ENCODE measurements around the gene CDK14. TPM values are rescaled to one million over a fixed set of nuclear protein-coding genes. Genes with fewer than 3 reads are reported as not detected.

CDK14 gene
- total and polyA plus RNA-seq, 4 donors: 4.2 to 12.4 (median 7.4) TPM

DNA sequence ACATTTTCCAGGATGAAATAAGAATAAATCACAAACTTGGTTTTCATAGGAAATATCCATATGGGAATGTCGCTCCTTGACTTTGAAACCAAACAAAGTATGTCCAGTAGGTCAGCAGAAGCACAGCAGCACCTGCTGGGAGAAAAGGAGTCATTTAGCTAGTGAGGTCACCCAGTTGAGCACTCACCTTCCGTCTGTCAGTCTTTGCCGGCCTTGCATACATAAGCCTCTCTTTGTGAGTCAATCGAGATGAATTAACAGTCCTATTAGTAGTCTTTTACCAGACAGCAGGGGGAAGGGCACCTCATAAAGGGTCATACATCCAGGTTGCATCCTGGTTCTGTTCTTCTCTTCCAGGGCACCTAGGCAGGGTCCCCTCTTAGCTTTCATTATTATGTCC is 435.6 kb downstream of the CDK14 start:
- no peaks in the 10 kb centered on the region for H3K9me3 ChIP-seq (ENCODE audit: control insufficient read depth in 4 of 4, low read length in 3 of 4)
- H3K9ac ChIP-seq (ENCODE audit: low read depth in 1 of 2, low read length in 2 of 2): no peak overlapping the region
- no peak overlapping the region for H3K4me3 ChIP-seq (ENCODE audit: low read depth in 1 of 3, low read length in 3 of 3)
- no peaks in the 10 kb centered on the region for H3K36me3 ChIP-seq (ENCODE audit: control insufficient read depth in 4 of 4, insufficient read depth in 3 of 4, low read depth in 1 of 4, low read length in 3 of 4)
- H3K4me1 ChIP-seq (ENCODE audit: control insufficient read depth in 4 of 4, insufficient read depth in 4 of 4, low read length in 3 of 4): no peaks in the 10 kb centered on the region
- no peak for DNase-seq (ENCODE audit: low spot score)
- H3K27me3 ChIP-seq (ENCODE audit: control insufficient read depth in 4 of 4, insufficient read depth in 4 of 4, low read length in 3 of 4): no peaks in the 10 kb centered on the region
- no peak overlapping the region for H3K27ac ChIP-seq (ENCODE audit: low read depth in 1 of 2, low read length in 2 of 2)
- TF ChIP-seq, protein P1, sequence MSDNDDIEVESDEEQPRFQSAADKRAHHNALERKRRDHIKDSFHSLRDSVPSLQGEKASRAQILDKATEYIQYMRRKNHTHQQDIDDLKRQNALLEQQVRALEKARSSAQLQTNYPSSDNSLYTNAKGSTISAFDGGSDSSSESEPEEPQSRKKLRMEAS (IDR thresholded peaks at IDR 0.05): no peak
- TF ChIP-seq RAD21 (IDR thresholded peaks at IDR 0.05) (no peak), TAF1 (conservative IDR thresholded peaks at IDR 0.05) (no peak), EGR1 (IDR thresholded peaks at IDR 0.05; ENCODE audit: low read depth in 2 of 2) (no peak)
- TF ChIP-seq, protein P2, sequence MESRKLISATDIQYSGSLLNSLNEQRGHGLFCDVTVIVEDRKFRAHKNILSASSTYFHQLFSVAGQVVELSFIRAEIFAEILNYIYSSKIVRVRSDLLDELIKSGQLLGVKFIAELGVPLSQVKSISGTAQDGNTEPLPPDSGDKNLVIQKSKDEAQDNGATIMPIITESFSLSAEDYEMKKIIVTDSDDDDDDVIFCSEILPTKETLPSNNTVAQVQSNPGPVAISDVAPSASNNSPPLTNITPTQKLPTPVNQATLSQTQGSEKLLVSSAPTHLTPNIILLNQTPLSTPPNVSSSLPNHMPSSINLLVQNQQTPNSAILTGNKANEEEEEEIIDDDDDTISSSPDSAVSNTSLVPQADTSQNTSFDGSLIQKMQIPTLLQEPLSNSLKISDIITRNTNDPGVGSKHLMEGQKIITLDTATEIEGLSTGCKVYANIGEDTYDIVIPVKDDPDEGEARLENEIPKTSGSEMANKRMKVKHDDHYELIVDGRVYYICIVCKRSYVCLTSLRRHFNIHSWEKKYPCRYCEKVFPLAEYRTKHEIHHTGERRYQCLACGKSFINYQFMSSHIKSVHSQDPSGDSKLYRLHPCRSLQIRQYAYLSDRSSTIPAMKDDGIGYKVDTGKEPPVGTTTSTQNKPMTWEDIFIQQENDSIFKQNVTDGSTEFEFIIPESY (IDR thresholded peaks at IDR 0.05): no peak
- WGBS: 78% methylated on average over 4 of the region's 4 CpGs

DNA sequence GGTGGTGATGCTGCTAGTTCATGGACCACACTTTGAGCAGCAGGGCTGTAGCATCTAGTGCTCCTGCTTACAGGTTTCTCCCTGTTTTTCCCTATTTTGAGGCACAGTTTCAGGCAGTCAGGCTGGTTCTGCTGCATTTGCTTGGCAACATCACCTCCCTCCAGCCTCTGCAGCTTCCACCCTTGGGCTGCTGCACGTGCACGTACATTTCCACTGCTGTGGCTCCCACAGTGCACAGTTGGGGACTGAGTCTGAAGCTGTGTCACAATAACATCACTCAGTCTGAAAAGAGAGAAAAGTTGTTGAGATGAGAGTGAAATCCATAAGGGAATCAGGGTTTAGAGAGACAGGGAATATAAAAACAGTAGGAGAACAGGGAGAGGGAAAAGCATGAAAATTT is 437.5 kb downstream of the CDK14 start:
- Histone ChIP-seq H3K9ac (ENCODE audit: low read depth in 1 of 2, low read length in 2 of 2) (no peak overlapping the region), H3K4me1 (ENCODE audit: control insufficient read depth in 4 of 4, insufficient read depth in 4 of 4, low read length in 3 of 4) (no peaks in the 10 kb centered on the region), H3K27me3 (ENCODE audit: control insufficient read depth in 4 of 4, insufficient read depth in 4 of 4, low read length in 3 of 4) (no peaks in the 10 kb centered on the region), H3K4me3 (ENCODE audit: low read depth in 1 of 3, low read length in 3 of 3) (no peak overlapping the region), H3K36me3 (ENCODE audit: control insufficient read depth in 4 of 4, insufficient read depth in 3 of 4, low read depth in 1 of 4, low read length in 3 of 4) (no peaks in the 10 kb centered on the region), H3K27ac (ENCODE audit: low read depth in 1 of 2, low read length in 2 of 2) (no peak overlapping the region), H3K9me3 (ENCODE audit: control insufficient read depth in 4 of 4, low read length in 3 of 4) (no peaks in the 10 kb centered on the region)
- WGBS: 89% methylated on average over 2 of the region's 2 CpGs
- DNase-seq (ENCODE audit: low spot score): no peak
- TF ChIP-seq, protein P1 (IDR thresholded peaks at IDR 0.05): no peak
- TF ChIP-seq CTCF (IDR thresholded peaks at IDR 0.05; ENCODE audit: low read depth, low read length, missing input control) (no peak), RAD21 (IDR thresholded peaks at IDR 0.05) (no peak), RXRA (IDR thresholded peaks at IDR 0.05) (no peak), YY1 (IDR thresholded peaks at IDR 0.05) (no peak), FOXA2 (IDR thresholded peaks at IDR 0.05) (no peak), TAF1 (conservative IDR thresholded peaks at IDR 0.05) (no peak)
- TF ChIP-seq, protein P2 (IDR thresholded peaks at IDR 0.05): no peak
